GM12878 (cell line): ENCODE results near the gene TBCK. TPM values are rescaled to one million over a fixed set of nuclear protein-coding genes. Genes with fewer than 3 reads are reported as not detected.

Source experiments
- ATAC-seq: fragments of 200-7000 bp; cut with Tn5 transposase; 3 replicates; pipeline ENCODE4 v1.9.1; 2020; ENCODE audit warnings: mild to moderate bottlenecking, moderate library complexity
- BruUV-seq: library from RNA; stranded (reverse); fragments of 400-500 nt; replicated peaks from 2 replicates; lab custom pipeline; 2021; lab: Mats Ljungman, UMichigan
- CTCF ChIA-PET: fragments of 300-600 bp; sonication (Branson Sonifier 250); formaldehyde crosslinking; extraction: SDS; loops from one replicate; lab custom pipeline; 2021; ENCODE audit warnings: inconsistent platforms; lab: Yijun Ruan, JAX
- POLR2A ChIA-PET: fragments of 350-600 bp; formaldehyde crosslinking; extraction: SDS; loops from one replicate; lab custom pipeline; 2021; ENCODE audit warnings: inconsistent platforms; lab: Charles Lee
- RAD21 ChIA-PET: fragments of 300-600 bp; sonication (Branson Sonifier 250); formaldehyde crosslinking; loops from one replicate; lab custom pipeline; 2023; ENCODE audit warnings: antibody characterized with exemption; ENCODE audit not compliant: unreplicated experiment; lab: Charles Lee
- SMC1A ChIA-PET: fragments of 300-600 bp; sonication (Branson Sonifier 250); formaldehyde crosslinking; loops from one replicate; lab custom pipeline; 2023; ENCODE audit not compliant: unreplicated experiment, uncharacterized antibody; lab: Charles Lee
- DNase-seq: peaks from one replicate; pipeline ENCODE4 v3.0.0-alpha.2; 2011; ENCODE audit warnings: low read depth, low spot score
- FAIRE-seq: peaks from 3 replicates; lab custom pipeline; 2011; peaks lifted over from hg19 to GRCh38; lab: Jason Lieb, UNC
- H2AFZ ChIP-seq: 2 replicates; pipeline ENCODE4 v1.6.0; 2011; ENCODE audit warnings: low read depth, low read length, control low read depth; ENCODE audit not compliant: control insufficient read depth
- H3K27ac ChIP-seq: 2 replicates; pipeline ENCODE4 v1.5.1; 2011; ENCODE audit warnings: control low read depth; ENCODE audit not compliant: control insufficient read depth, insufficient read depth
- H3K27me3 ChIP-seq, 2 experiments: replicated peaks in 1 of 2; 2 replicates each; pipeline versions ENCODE4 v1.6.0 to v1.6.1; 2011; ENCODE audit warnings: low read length in 1 of 2; ENCODE audit not compliant: control insufficient read depth in 2 of 2, insufficient read depth in 2 of 2
- H3K36me3 ChIP-seq, 2 experiments: 2 replicates each; pipeline ENCODE4 v1.5.1; 2011; ENCODE audit warnings: low read length in 1 of 2; ENCODE audit not compliant: control insufficient read depth in 2 of 2, insufficient read depth in 2 of 2
- H3K4me1 ChIP-seq: 2 replicates; pipeline ENCODE4 v1.6.1; 2011; ENCODE audit warnings: mild to moderate bottlenecking, low read length, moderate library complexity, mixed read lengths; ENCODE audit not compliant: control insufficient read depth, insufficient read depth
- H3K4me2 ChIP-seq: 2 replicates; pipeline ENCODE4 v1.6.0; 2011; ENCODE audit warnings: control low read depth; ENCODE audit not compliant: control insufficient read depth, insufficient read depth
- H3K4me3 ChIP-seq: fragments of 200-600 bp; sonication (generic); 2 replicates; pipeline ENCODE4 v1.5.1; 2016
- H3K79me2 ChIP-seq: 2 replicates; pipeline ENCODE4 v1.6.0; 2011; ENCODE audit warnings: low read length; ENCODE audit not compliant: control insufficient read depth, insufficient read depth
- H3K9ac ChIP-seq: 2 replicates; pipeline ENCODE4 v1.8.0; 2011; ENCODE audit warnings: low read length, control low read depth, mixed read lengths; ENCODE audit not compliant: control insufficient read depth, insufficient read depth
- H3K9me3 ChIP-seq: replicated peaks from 3 replicates; pipeline ENCODE4 v1.5.1; 2011; ENCODE audit warnings: mild to moderate bottlenecking, low read length; ENCODE audit not compliant: control insufficient read depth, insufficient read depth
- H4K20me1 ChIP-seq: 2 replicates; pipeline ENCODE4 v1.6.0; 2011; ENCODE audit not compliant: control insufficient read depth, insufficient read depth
- CTCF ChIP-seq, 3 experiments: IDR thresholded peaks in 2 of 3; conservative IDR thresholded peaks in 1 of 3; 2 replicates each; pipeline ENCODE4 v1.5.1; 2011; ENCODE audit warnings: low read depth in 3 of 3, low read length in 3 of 3, mild to moderate bottlenecking in 3 of 3, control low read depth in 2 of 3, moderate library complexity in 2 of 3, inconsistent platforms in 1 of 3, mixed read lengths in 1 of 3; ENCODE audit not compliant: control insufficient read depth in 2 of 3, insufficient read depth in 1 of 3; ENCODE audit errors: extremely low read depth in 1 of 3
- E2F8 ChIP-seq: fragments of 450-650 bp; IDR thresholded peaks from 2 replicates; pipeline ENCODE4 v1.6.1; 2018; ENCODE audit warnings: mild to moderate bottlenecking, low read depth, moderate library complexity; ENCODE audit not compliant: partially characterized antibody
- HDGF ChIP-seq: fragments of 450-650 bp; IDR thresholded peaks from 2 replicates; pipeline ENCODE4 v1.6.1; 2016; ENCODE audit warnings: antibody characterized with exemption
- MEF2A ChIP-seq: IDR thresholded peaks from 2 replicates; pipeline ENCODE4 v1.6.1; 2011; ENCODE audit warnings: low read depth, mild to moderate bottlenecking, low read length, moderate library complexity; ENCODE audit not compliant: insufficient read depth
- MYB ChIP-seq: fragments of 150-350 bp; IDR thresholded peaks from 2 replicates; pipeline ENCODE4 v1.6.1; 2014; ENCODE audit warnings: mild to moderate bottlenecking, low read depth, low read length, borderline replicate concordance
- NBN ChIP-seq: fragments of 450-650 bp; IDR thresholded peaks from 2 replicates; pipeline ENCODE4 v1.6.1; 2016
- PBX3 ChIP-seq: IDR thresholded peaks from 2 replicates; pipeline ENCODE4 v1.6.1; 2011; ENCODE audit warnings: mild to moderate bottlenecking, low read depth, low read length, moderate library complexity; ENCODE audit not compliant: insufficient replicate concordance
- PML ChIP-seq: IDR thresholded peaks from 2 replicates; pipeline ENCODE4 v1.6.1; 2012; ENCODE audit warnings: low read length, inconsistent platforms
- POLR2A ChIP-seq: IDR thresholded peaks from 2 replicates; pipeline ENCODE4 v1.6.1; 2011; ENCODE audit warnings: low read depth, mild to moderate bottlenecking, low read length
- POLR2AphosphoS5 ChIP-seq: IDR thresholded peaks from 2 replicates; pipeline ENCODE4 v1.6.1; 2011; ENCODE audit warnings: mild to moderate bottlenecking, low read length, inconsistent platforms
- RELB ChIP-seq: fragments of 450-650 bp; IDR thresholded peaks from 2 replicates; pipeline ENCODE4 v1.6.1; 2017; ENCODE audit warnings: low read depth, mild to moderate bottlenecking, moderate library complexity
- SIX5 ChIP-seq: IDR thresholded peaks from 2 replicates; pipeline ENCODE4 v1.6.1; 2011; ENCODE audit warnings: mild to moderate bottlenecking, low read depth, low read length, moderate library complexity; ENCODE audit not compliant: severe bottlenecking
- SP1 ChIP-seq: IDR thresholded peaks from one replicate; pipeline ENCODE4 v1.6.1; 2011; ENCODE audit warnings: low read depth, low read length
- TARDBP ChIP-seq: IDR thresholded peaks from 2 replicates; pipeline ENCODE4 v1.6.1; 2016; ENCODE audit warnings: borderline replicate concordance
- ZBED1 ChIP-seq: IDR thresholded peaks from 2 replicates; pipeline ENCODE4 v1.6.1; 2016; ENCODE audit warnings: borderline replicate concordance
- WGBS: methylation state at CpG from one replicate; pipeline ENCODE4 v1.1.6; 2016; ENCODE audit warnings: low lambda C conversion rate; ENCODE audit not compliant: insufficient replicate concordance, insufficient coverage; ENCODE audit errors: missing lambda C conversion rate; 5-methylcytosine and 5-hydroxymethylcytosine counted together
- in situ Hi-C: fragments of 300-500 bp; cut with MboI; formaldehyde crosslinking; loops from 9 replicates; pipeline ENCODE4 v1.14.3; 2018; ENCODE audit warnings: mixed read lengths
- intact Hi-C: fragments of 100-400 bp; cut with micrococcal nuclease; formaldehyde crosslinking; loops from one replicate; pipeline ENCODE4 v1.14.2; 2022; ENCODE audit not compliant: unreplicated experiment
- polyA plus RNA-seq, 11 experiments: library from polyadenylated mRNA; depleted of rRNA in 4 of 11; unstranded in 6 of 11; stranded (reverse) in 5 of 11; fragments of >200 nt; fragmentation: Nextera tagmentation in 4 of 11; fragmentation: Illumina TruSeq in 1 of 11; extraction: Ambion mirVana in 4 of 11; extraction: Trizol in 1 of 11; gene quantifications; 1 replicate in 1 of 11; 2 replicates in 10 of 11; pipeline versions ENCODE4 v1.2.1 to v1.2.3, GENCODE V29; 2011 to 2016; ENCODE audit warnings: inconsistent platforms in 2 of 11, missing spikeins in 2 of 11, low read depth in 1 of 11
- total RNA-seq, 4 experiments: library from RNA; depleted of rRNA in 3 of 4; stranded (reverse); fragments of >200 nt in 3 of 4; fragmentation: Illumina TruSeq in 1 of 4; extraction: Trizol in 1 of 4; gene quantifications; 2 replicates each; pipeline versions ENCODE4 v1.2.1 to v1.2.3, GENCODE V29; 2013 to 2021

The TBCK gene
- total and polyA plus RNA-seq, 10 of the 15 experiments (the other 5 are each of a cell fraction or from before 2014, with no cell fraction given), result 4.1 to 30.3 (median 20.2) TPM

- TF ChIP-seq RELB (no peak), SIX5 (no peak), CTCF (IDR thresholded peaks at IDR 0.05 in 2 of 3, conservative IDR thresholded peaks at IDR 0.05 in 1 of 3; ENCODE audit: control insufficient read depth in 2 of 3, extremely low read depth in 1 of 3, insufficient read depth in 1 of 3, low read depth in 3 of 3, low read length in 3 of 3) (no peak), HDGF (no peak), PML (no peak), MEF2A (no peak)
- TF ChIP-seq, all 136 proteins: peak for 0
These were observed 251.0 kb downstream of the TBCK start (continued) for GRCh38 chr4:106065018-106065417.

- CTCF ChIA-PET, result no interaction called here
These were observed 253.0 kb downstream of the TBCK start for GRCh38 chr4:106063009-106063408.

More at GRCh38 chr4:106063009-106063408, 253.0 kb downstream of the TBCK start:
- no peak for DNase-seq
- ATAC-seq, result no peak
- H2AFZ ChIP-seq, result no peak overlapping the region
- ChIA-PET RAD21 (no interaction called here), POLR2A (interaction anchor here (0.6 kb wide), 1 partner anchor 78 kb away, joined by 3 read pairs; no protein-coding TSS in a partner anchor), SMC1A (interaction anchor here (1.1 kb wide), 1 partner anchor 20 kb away, joined by 4 read pairs; no protein-coding TSS in a partner anchor)
- no peak overlapping the region for H3K4me3 ChIP-seq
- no peaks in the 10 kb centered on the region for H4K20me1 ChIP-seq
- 97% methylated on average over 3 of the region's 3 CpGs for whole genome bisulfite sequencing
- H3K4me1 ChIP-seq, result no peaks in the 10 kb centered on the region
- in situ Hi-C loops (no loop called here), intact Hi-C loops (no loop called here)
- no peak overlapping the region for H3K9ac ChIP-seq
- no peak overlapping the region for H3K27ac ChIP-seq
- no peaks in the 10 kb centered on the region for H3K27me3 ChIP-seq
- no peak overlapping the region for H3K4me2 ChIP-seq
- no peaks in the 10 kb centered on the region for H3K79me2 ChIP-seq
- H3K9me3 ChIP-seq, result no peaks in the 10 kb centered on the region
- TF ChIP-seq TARDBP, result no peak
- TF ChIP-seq ZBED1, result no peak
- TF ChIP-seq POLR2AphosphoS5, result no peak
- no peak for TF ChIP-seq NBN
- no peak for TF ChIP-seq POLR2A
- no peak for TF ChIP-seq SP1
- TF ChIP-seq E2F8, result no peak
- TF ChIP-seq MYB, result no peak
- no peak for TF ChIP-seq PBX3
- H3K36me3 ChIP-seq, result no peaks in the 10 kb centered on the region
- BruUV-seq, result no TSS peak
- FAIRE-seq, result no peak
